ENCODE measurements around the gene FZD2.

GRCh38 chr17:44555099-44555498, 2.2 kb upstream of the FZD2 start:
- TF ChIP-seq CTCF (IDR thresholded peaks at IDR 0.05) (no peak), EZH2 (IDR thresholded peaks at IDR 0.05) (no peak), EZH2phosphoT487 (IDR thresholded peaks at IDR 0.05) (no peak)
